ENCODE results near the gene SDK1.

DNA sequence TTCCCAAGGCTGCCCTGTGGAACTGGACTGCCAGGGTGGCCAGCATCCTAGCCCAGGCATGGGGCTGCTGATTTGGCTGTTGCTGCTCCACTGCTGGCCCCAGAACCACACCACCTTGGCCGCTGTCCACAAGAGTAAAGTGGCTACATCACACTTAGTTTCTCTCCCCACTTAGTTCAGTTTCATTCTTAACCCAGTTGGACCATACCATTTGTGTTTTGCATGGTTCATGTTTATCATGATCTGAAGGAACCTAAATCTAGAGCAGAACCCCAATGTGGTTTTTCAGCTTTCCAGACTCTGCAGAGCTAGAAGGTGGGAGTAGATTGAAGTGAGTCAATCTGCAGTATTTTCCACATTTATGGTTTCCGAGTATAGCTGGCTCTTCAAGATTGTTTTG, 32.8 kb downstream of the SDK1 start:
- TF ChIP-seq, protein P1, sequence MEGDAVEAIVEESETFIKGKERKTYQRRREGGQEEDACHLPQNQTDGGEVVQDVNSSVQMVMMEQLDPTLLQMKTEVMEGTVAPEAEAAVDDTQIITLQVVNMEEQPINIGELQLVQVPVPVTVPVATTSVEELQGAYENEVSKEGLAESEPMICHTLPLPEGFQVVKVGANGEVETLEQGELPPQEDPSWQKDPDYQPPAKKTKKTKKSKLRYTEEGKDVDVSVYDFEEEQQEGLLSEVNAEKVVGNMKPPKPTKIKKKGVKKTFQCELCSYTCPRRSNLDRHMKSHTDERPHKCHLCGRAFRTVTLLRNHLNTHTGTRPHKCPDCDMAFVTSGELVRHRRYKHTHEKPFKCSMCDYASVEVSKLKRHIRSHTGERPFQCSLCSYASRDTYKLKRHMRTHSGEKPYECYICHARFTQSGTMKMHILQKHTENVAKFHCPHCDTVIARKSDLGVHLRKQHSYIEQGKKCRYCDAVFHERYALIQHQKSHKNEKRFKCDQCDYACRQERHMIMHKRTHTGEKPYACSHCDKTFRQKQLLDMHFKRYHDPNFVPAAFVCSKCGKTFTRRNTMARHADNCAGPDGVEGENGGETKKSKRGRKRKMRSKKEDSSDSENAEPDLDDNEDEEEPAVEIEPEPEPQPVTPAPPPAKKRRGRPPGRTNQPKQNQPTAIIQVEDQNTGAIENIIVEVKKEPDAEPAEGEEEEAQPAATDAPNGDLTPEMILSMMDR (IDR thresholded peaks at IDR 0.05): no peak
- TF ChIP-seq POLR2A (IDR thresholded peaks at IDR 0.05): no peak
